Measurements from ENCODE around the gene SAMD4B.

- TF ChIP-seq POLR2A (IDR thresholded peaks at IDR 0.05) = no peak
- TF ChIP-seq, protein P1, sequence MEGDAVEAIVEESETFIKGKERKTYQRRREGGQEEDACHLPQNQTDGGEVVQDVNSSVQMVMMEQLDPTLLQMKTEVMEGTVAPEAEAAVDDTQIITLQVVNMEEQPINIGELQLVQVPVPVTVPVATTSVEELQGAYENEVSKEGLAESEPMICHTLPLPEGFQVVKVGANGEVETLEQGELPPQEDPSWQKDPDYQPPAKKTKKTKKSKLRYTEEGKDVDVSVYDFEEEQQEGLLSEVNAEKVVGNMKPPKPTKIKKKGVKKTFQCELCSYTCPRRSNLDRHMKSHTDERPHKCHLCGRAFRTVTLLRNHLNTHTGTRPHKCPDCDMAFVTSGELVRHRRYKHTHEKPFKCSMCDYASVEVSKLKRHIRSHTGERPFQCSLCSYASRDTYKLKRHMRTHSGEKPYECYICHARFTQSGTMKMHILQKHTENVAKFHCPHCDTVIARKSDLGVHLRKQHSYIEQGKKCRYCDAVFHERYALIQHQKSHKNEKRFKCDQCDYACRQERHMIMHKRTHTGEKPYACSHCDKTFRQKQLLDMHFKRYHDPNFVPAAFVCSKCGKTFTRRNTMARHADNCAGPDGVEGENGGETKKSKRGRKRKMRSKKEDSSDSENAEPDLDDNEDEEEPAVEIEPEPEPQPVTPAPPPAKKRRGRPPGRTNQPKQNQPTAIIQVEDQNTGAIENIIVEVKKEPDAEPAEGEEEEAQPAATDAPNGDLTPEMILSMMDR (IDR thresholded peaks at IDR 0.05) = no peak
Measured at GRCh38 chr19:39319892-39320248, 22.4 kb upstream of the SAMD4B start.
